ENCODE results near the gene AP1S1. TPM values are rescaled to one million over a fixed set of nuclear protein-coding genes. Genes with fewer than 3 reads are reported as not detected.
A peak's percentile ranks its signal among the peaks of the same experiment; 100 is the strongest.

AP1S1 gene
- total and polyA plus RNA-seq, 9 of the 15 experiments (the other 6 are each of a cell fraction or from before 2014, with no cell fraction given), result 4.4 to 149 (median 89.4) TPM

- TF ChIP-seq SRSF1 (IDR thresholded peaks at IDR 0.05; ENCODE audit: low read depth, low read length) (no peak), ZNF512 (tag; IDR thresholded peaks at IDR 0.05) (peak; percentile 77)
- Histone ChIP-seq H2AFZ (ENCODE audit: low read depth, low read length) (no peak overlapping the region), H3K9me3 (replicated peaks; ENCODE audit: control insufficient read depth, insufficient read depth, low read depth, low read length) (no peaks in the 10 kb centered on the region), H3K36me3 (ENCODE audit: control insufficient read depth, insufficient read depth, low read length) (no peaks in the 10 kb centered on the region), H3K27me3 (ENCODE audit: control insufficient read depth in 2 of 2, insufficient read depth in 2 of 2, low read length in 2 of 2) (no peaks in the 10 kb centered on the region), H3K27ac (ENCODE audit: extremely low read depth, low read depth, low read length) (no peak overlapping the region), H4K20me1 (replicated peaks; ENCODE audit: control insufficient read depth, insufficient read depth, low read length) (no peaks in the 10 kb centered on the region), H3K4me3 (no peak overlapping the region), H3K9me1 (ENCODE audit: control insufficient read depth, insufficient read depth, low read length) (no peaks in the 10 kb centered on the region), H3K4me1 (replicated peaks in 1 of 2; ENCODE audit: control insufficient read depth in 2 of 2, insufficient read depth in 2 of 2, low read length in 2 of 2) (peaks cover 23 to 33% of the 10 kb centered on the region in 2 experiments), H3K79me2 (ENCODE audit: control insufficient read depth, insufficient read depth, low read length) (no peaks in the 10 kb centered on the region), H3K4me2 (ENCODE audit: insufficient read depth, low read length) (no peak overlapping the region), H3K9ac (ENCODE audit: insufficient read depth in 1 of 2, low read depth in 2 of 2, low read length in 2 of 2) (no peak overlapping the region)
- ATAC-seq (no peak), DNase-seq (ENCODE audit: extremely low read depth in 1 of 4, low spot score in 3 of 4) (no peak), FAIRE-seq (no peak)
- BruUV-seq (replicated peaks), result no TSS peak
- in situ Hi-C loops (cut with MboI), result no loop called here
- WGBS (ENCODE audit: insufficient coverage, low coverage, missing lambda C conversion rate), result 56% methylated on average over 3 of the region's 3 CpGs
- ChIA-PET POLR2A (interaction anchor here (0.6 kb wide), 1 partner anchor 781 kb away, joined by 3 read pairs; no protein-coding TSS in a partner anchor), CTCF (ENCODE audit: low intra/inter-chr PET ratio) (interaction anchor here (0.8 kb wide), 1 partner anchor 45 kb away, joined by 3 read pairs; no protein-coding TSS in a partner anchor)
- intact Hi-C loops (cut with micrococcal nuclease), result no loop called here
Measured at GRCh38 chr7:101129603-101130117, 24.6 kb upstream of the AP1S1 start.
